IMR-90 (cell line): ENCODE data around the gene MT3. TPM values are rescaled to one million over a fixed set of nuclear protein-coding genes. Genes with fewer than 3 reads are reported as not detected.
"Not testable (repeated sequence)": the region's sequence is repeated elsewhere in the genome, so short reads cannot be mapped to it uniquely, and the experiment has no call there.

Experiments used
- ATAC-seq: fragments of 200-7000 bp; cut with Tn5 transposase; 2 replicates; pipeline ENCODE4 v1.9.1; 2020; ENCODE audit warnings: low read depth, mild to moderate bottlenecking, moderate library complexity
- BruUV-seq: library from RNA; stranded (reverse); fragments of 400-500 nt; replicated peaks from 2 replicates; lab custom pipeline; 2021; lab: Mats Ljungman, UMichigan
- CTCF ChIA-PET: fragments of 300-600 bp; formaldehyde crosslinking; extraction: SDS; loops from one replicate; lab custom pipeline; 2021; ENCODE audit warnings: antibody characterized with exemption; lab: Yijun Ruan, JAX
- POLR2A ChIA-PET: fragments of 300-600 bp; sonication (Branson Sonifier 250); formaldehyde crosslinking; loops from one replicate; lab custom pipeline; 2022; ENCODE audit warnings: antibody characterized with exemption; ENCODE audit not compliant: unreplicated experiment; lab: Charles Lee
- DNase-seq: peaks from one replicate; pipeline ENCODE4 v3.0.0; 2013
- H2AFZ ChIP-seq: replicated peaks from 2 replicates; pipeline ENCODE3; 2013; ENCODE audit warnings: low read length, mild to moderate bottlenecking; ENCODE audit not compliant: poor library complexity
- H2AK5ac ChIP-seq: 2 replicates; pipeline ENCODE4 v1.6.1; 2013; ENCODE audit warnings: low read depth, low read length, inconsistent platforms
- H2AK9ac ChIP-seq: replicated peaks from 2 replicates; pipeline ENCODE3; 2013; ENCODE audit warnings: mild to moderate bottlenecking, low read depth, low read length, moderate library complexity; ENCODE audit not compliant: poor library complexity
- H2BK120ac ChIP-seq: 2 replicates; pipeline ENCODE4 v1.6.1; 2013; ENCODE audit warnings: low read depth, low read length, inconsistent platforms
- H2BK15ac ChIP-seq: 3 replicates; pipeline ENCODE4 v1.6.1; 2013; ENCODE audit warnings: low read depth, low read length, inconsistent platforms
- H2BK20ac ChIP-seq: 2 replicates; pipeline ENCODE4 v1.6.1; 2013; ENCODE audit warnings: low read depth, mild to moderate bottlenecking, inconsistent platforms, low read length, moderate library complexity
- H2BK5ac ChIP-seq: 2 replicates; pipeline ENCODE4 v1.6.1; 2013; ENCODE audit warnings: mild to moderate bottlenecking, low read depth, low read length, inconsistent platforms; ENCODE audit not compliant: poor library complexity, severe bottlenecking
- H3K14ac ChIP-seq: replicated peaks from 2 replicates; pipeline ENCODE4 v1.6.1; 2013; ENCODE audit warnings: low read depth, low read length, inconsistent platforms
- H3K18ac ChIP-seq: 2 replicates; pipeline ENCODE4 v1.6.1; 2013; ENCODE audit warnings: low read depth, low read length, control low read depth
- H3K23ac ChIP-seq: 2 replicates; pipeline ENCODE4 v1.6.1; 2013; ENCODE audit warnings: low read depth, low read length, inconsistent platforms
- H3K27ac ChIP-seq: 2 replicates; pipeline ENCODE4 v1.5.1; 2013; ENCODE audit warnings: mild to moderate bottlenecking, control low read depth, low read length; ENCODE audit not compliant: insufficient read depth
- H3K27me3 ChIP-seq: 2 replicates; pipeline ENCODE4 v1.6.1; 2013; ENCODE audit warnings: low read length; ENCODE audit not compliant: control insufficient read depth, insufficient read depth
- H3K36me3 ChIP-seq: 2 replicates; pipeline ENCODE4 v1.6.1; 2013; ENCODE audit warnings: low read length, mixed read lengths; ENCODE audit not compliant: control insufficient read depth, insufficient read depth
- H3K4ac ChIP-seq: 2 replicates; pipeline ENCODE4 v1.6.1; 2013; ENCODE audit warnings: low read depth, low read length, inconsistent platforms
- H3K4me1 ChIP-seq: 2 replicates; pipeline ENCODE4 v1.6.1; 2013; ENCODE audit warnings: low read length, mixed read lengths; ENCODE audit not compliant: control insufficient read depth, insufficient read depth
- H3K4me2 ChIP-seq: 2 replicates; pipeline ENCODE4 v1.6.1; 2013; ENCODE audit warnings: low read depth, mild to moderate bottlenecking, control low read depth, low read length, moderate library complexity
- H3K4me3 ChIP-seq: 2 replicates; pipeline ENCODE4 v1.5.1; 2013; ENCODE audit warnings: low read depth, mild to moderate bottlenecking, control low read depth, low read length, moderate library complexity; ENCODE audit not compliant: insufficient read depth
- H3K56ac ChIP-seq: 2 replicates; pipeline ENCODE4 v1.6.1; 2013; ENCODE audit warnings: low read length, inconsistent platforms; ENCODE audit not compliant: insufficient read depth; ENCODE audit errors: extremely low read depth
- H3K79me1 ChIP-seq, 2 experiments: 2 replicates each; pipeline ENCODE4 v1.6.1; 2013; ENCODE audit warnings: low read length in 2 of 2, inconsistent platforms in 1 of 2, low read depth in 1 of 2
- H3K9ac ChIP-seq: 2 replicates; pipeline ENCODE4 v1.6.1; 2013; ENCODE audit warnings: low read depth, low read length, control low read depth
- H3K9me1 ChIP-seq: 2 replicates; pipeline ENCODE4 v1.6.1; 2013; ENCODE audit warnings: low read length, inconsistent platforms; ENCODE audit not compliant: insufficient read depth
- H3K9me3 ChIP-seq: 2 replicates; pipeline ENCODE4 v1.6.1; 2013; ENCODE audit warnings: low read length; ENCODE audit not compliant: control insufficient read depth, insufficient read depth
- H4K20me1 ChIP-seq: 2 replicates; pipeline ENCODE4 v1.6.1; 2013; ENCODE audit warnings: low read length, inconsistent platforms; ENCODE audit not compliant: insufficient read depth
- H4K5ac ChIP-seq: 2 replicates; pipeline ENCODE4 v1.6.1; 2013; ENCODE audit warnings: mild to moderate bottlenecking, low read depth, low read length, control low read depth
- H4K8ac ChIP-seq, 2 experiments: 2 replicates each; pipeline ENCODE4 v1.6.1; 2013; ENCODE audit warnings: low read depth in 2 of 2, low read length in 2 of 2, control low read depth in 1 of 2, inconsistent platforms in 1 of 2
- H4K91ac ChIP-seq: 2 replicates; pipeline ENCODE4 v1.6.1; 2013; ENCODE audit warnings: low read depth, low read length, inconsistent platforms; ENCODE audit not compliant: insufficient read depth
- WGBS, 2 experiments: methylation state at CpG; one replicate each; pipeline versions ENCODE4 v1.1.5 to v1.1.7; 2013; ENCODE audit warnings: missing lambda C conversion rate in 2 of 2; ENCODE audit not compliant: insufficient read length in 1 of 2; ENCODE audit errors: extremely low coverage in 2 of 2; 5-methylcytosine and 5-hydroxymethylcytosine counted together
- dilution Hi-C: fragments of 300-500 bp; cut with HindIII; formaldehyde crosslinking; loops from one replicate; pipeline ENCODE4 v1.14.3; 2018; ENCODE audit warnings: low sequenced_read_pairs; ENCODE audit not compliant: unreplicated experiment
- in situ Hi-C: fragments of 300-500 bp; cut with MboI; formaldehyde crosslinking; loops from 3 replicates; pipeline ENCODE4 v1.14.3; 2019; ENCODE audit warnings: low sequenced_read_pairs, inconsistent platforms, mixed read lengths
- intact Hi-C: fragments of 100-400 bp; cut with micrococcal nuclease; formaldehyde crosslinking; loops from 2 replicates; pipeline ENCODE4 v1.10.0; 2022
- polyA plus RNA-seq, 3 experiments: library from polyadenylated mRNA; depleted of rRNA; stranded (reverse); fragments of >200 nt; gene quantifications; 2 replicates each; pipeline ENCODE4 v1.2.3, GENCODE V29; 2012; ENCODE audit warnings: low replicate concordance in 1 of 3
- total RNA-seq: library from RNA; depleted of rRNA; stranded (reverse); fragments of >200 nt; gene quantifications from 2 replicates; pipeline ENCODE4 v1.2.3, GENCODE V29; 2012

MT3 gene
- total and polyA plus RNA-seq, 2 of the 4 experiments (the other 2 are of a cell fraction) = 0.62 TPM; not detected in 1

DNA sequence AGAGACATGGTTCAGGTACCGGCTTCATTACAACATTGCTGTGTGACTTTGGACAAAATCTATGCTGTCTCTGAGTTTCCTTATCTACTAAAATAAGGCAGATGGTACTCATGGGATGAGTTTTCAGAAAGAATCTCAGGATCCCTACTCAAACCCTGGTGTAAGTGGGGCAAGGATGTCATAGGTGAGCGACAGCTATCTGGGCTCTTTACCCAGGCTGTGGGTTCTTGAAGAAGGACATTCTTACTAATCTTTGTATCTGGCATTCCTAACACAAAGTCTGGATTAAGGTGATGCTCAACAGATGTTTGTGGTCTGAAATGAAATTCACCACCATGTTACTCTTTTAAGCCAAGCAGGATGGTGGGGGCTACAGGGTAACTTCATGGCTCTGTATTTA is 6.4 kb upstream of the MT3 start:
- ATAC-seq, H3K27ac ChIP-seq, H4K8ac ChIP-seq, H2AK5ac ChIP-seq, H2BK20ac ChIP-seq, dilution Hi-C loops, H2AK9ac ChIP-seq, in situ Hi-C loops, H3K4me3 ChIP-seq, H4K5ac ChIP-seq, H2BK120ac ChIP-seq, H2BK5ac ChIP-seq, H3K56ac ChIP-seq, H3K36me3 ChIP-seq, H3K18ac ChIP-seq, CTCF ChIA-PET, H3K79me1 ChIP-seq, H3K9me1 ChIP-seq, H3K9ac ChIP-seq, intact Hi-C loops, POLR2A ChIA-PET, H3K4me2 ChIP-seq, H4K91ac ChIP-seq, DNase-seq, BruUV-seq, H4K20me1 ChIP-seq, H3K14ac ChIP-seq, H2AFZ ChIP-seq, H3K4me1 ChIP-seq, H3K9me3 ChIP-seq, H2BK15ac ChIP-seq, H3K23ac ChIP-seq, H3K4ac ChIP-seq: not testable (repeated sequence)
- WGBS, 2 experiments = no CpG with 5 or more reads among the region's 2 CpGs
- peaks cover 46% of the 10 kb centered on the region for H3K27me3 ChIP-seq
